Peyer's patch (tissue), 4 donors: ENCODE measurements around the gene TPBGL. TPM values are rescaled to one million over a fixed set of nuclear protein-coding genes. Genes with fewer than 3 reads are reported as not detected.

Experiments
- DNase-seq, 3 donors: peaks; one replicate each; pipeline ENCODE4 v3.0.0-alpha.2; 2017 to 2019
- H3K27ac ChIP-seq, 4 donors: fragments of 200-600 bp; sonication (generic); one replicate each; pipeline ENCODE4 v1.5.1; 2016 to 2019
- H3K27me3 ChIP-seq, 2 donors: fragments of 200-600 bp; sonication (generic); one replicate each; pipeline ENCODE4 v1.5.1; 2019
- H3K36me3 ChIP-seq, 3 donors: fragments of 200-600 bp; sonication (generic); one replicate each; pipeline ENCODE4 v1.5.1; 2016 to 2019
- H3K4me1 ChIP-seq, 4 donors: fragments of 200-600 bp; sonication (generic); one replicate each; pipeline ENCODE4 v1.5.1; 2016 to 2019
- H3K4me3 ChIP-seq, 4 donors: fragments of 200-600 bp; sonication (generic); 1 replicate in 3 of 4; 2 replicates in 1 of 4; pipeline ENCODE4 v1.5.1; 2016 to 2019; ENCODE audit warnings: mild to moderate bottlenecking in 1 of 4
- H3K9me3 ChIP-seq, 4 donors: fragments of 200-600 bp; sonication (generic); one replicate each; pipeline ENCODE4 v1.5.1; 2016 to 2019; ENCODE audit warnings: mild to moderate bottlenecking in 1 of 4
- POLR2A ChIP-seq, 2 donors: fragments of 450-650 bp; IDR thresholded peaks; one replicate each; pipeline ENCODE4 v1.5.1; 2017; ENCODE audit warnings: antibody characterized with exemption in 2 of 2, mild to moderate bottlenecking in 2 of 2, moderate library complexity in 2 of 2
- total RNA-seq, 4 donors: library from RNA; depleted of rRNA; stranded (reverse); fragments of >200 nt; gene quantifications; one replicate each; pipeline ENCODE4 v1.1.0, GENCODE V29; 2016
- TF ChIP-seq, protein P1 (sequence below), 6 experiments: fragments of 450-650 bp in 4 of 6; fragments of 200-600 bp in 2 of 6; sonication (generic) in 1 of 6; IDR thresholded peaks; one replicate each; pipeline ENCODE4 v1.5.1; 2017 to 2019; ENCODE audit warnings: antibody characterized with exemption in 6 of 6, mild to moderate bottlenecking in 3 of 6, moderate library complexity in 1 of 6

TPBGL gene
- total RNA-seq, 4 donors from 2014 or later: 0.35 TPM; not detected in 3

DNA sequence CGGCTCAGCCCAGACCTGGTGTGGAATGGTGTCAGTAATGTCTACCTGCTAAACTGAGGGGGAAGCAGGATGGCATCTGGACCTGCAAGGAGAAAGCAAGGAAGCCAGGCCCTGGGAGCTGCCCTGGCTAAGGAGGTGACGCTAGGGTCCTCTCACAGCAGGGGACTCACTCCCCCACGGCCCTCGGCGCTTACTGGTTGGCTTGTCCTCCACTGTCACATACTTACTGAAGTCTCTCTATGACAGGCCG is 48.9 kb downstream of the TPBGL start:
- H3K27ac ChIP-seq: no peak overlapping the region
- H3K36me3 ChIP-seq: peaks cover 0 to 39% (median 0%) of the 10 kb centered on the region in 3 donors
- no peak for DNase-seq
- no peak for TF ChIP-seq POLR2A (IDR thresholded peaks at IDR 0.05)
- TF ChIP-seq, protein P1, sequence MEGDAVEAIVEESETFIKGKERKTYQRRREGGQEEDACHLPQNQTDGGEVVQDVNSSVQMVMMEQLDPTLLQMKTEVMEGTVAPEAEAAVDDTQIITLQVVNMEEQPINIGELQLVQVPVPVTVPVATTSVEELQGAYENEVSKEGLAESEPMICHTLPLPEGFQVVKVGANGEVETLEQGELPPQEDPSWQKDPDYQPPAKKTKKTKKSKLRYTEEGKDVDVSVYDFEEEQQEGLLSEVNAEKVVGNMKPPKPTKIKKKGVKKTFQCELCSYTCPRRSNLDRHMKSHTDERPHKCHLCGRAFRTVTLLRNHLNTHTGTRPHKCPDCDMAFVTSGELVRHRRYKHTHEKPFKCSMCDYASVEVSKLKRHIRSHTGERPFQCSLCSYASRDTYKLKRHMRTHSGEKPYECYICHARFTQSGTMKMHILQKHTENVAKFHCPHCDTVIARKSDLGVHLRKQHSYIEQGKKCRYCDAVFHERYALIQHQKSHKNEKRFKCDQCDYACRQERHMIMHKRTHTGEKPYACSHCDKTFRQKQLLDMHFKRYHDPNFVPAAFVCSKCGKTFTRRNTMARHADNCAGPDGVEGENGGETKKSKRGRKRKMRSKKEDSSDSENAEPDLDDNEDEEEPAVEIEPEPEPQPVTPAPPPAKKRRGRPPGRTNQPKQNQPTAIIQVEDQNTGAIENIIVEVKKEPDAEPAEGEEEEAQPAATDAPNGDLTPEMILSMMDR (IDR thresholded peaks at IDR 0.05): no peak
- H3K27me3 ChIP-seq: no peaks in the 10 kb centered on the region
- H3K4me3 ChIP-seq: no peak overlapping the region
- H3K4me1 ChIP-seq: no peaks in the 10 kb centered on the region
- no peaks in the 10 kb centered on the region for H3K9me3 ChIP-seq

DNA sequence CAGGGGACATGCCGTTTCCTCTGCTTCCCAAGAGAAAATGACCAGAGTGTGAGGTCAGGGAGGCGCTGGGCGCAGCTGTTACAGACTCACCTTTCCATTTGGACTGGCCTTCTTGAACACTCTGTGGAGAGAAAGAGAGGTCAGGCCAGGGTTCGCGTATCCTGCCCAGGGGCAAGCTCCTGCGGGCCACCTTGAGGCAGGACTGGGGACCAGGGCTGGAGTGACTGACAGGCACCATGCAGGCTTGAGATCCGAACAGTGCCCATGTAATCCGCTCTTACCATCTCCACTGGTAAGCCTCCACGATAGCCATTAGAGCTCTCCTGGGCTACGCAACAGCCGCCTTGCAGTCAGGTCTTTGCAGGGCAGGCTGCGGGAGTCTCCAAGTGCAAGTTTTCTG is 49.3 kb downstream of the TPBGL start:
- Histone ChIP-seq H3K36me3 (peaks cover 0 to 34% (median 0%) of the 10 kb centered on the region in 3 donors), H3K27me3 (no peaks in the 10 kb centered on the region), H3K4me1 (no peaks in the 10 kb centered on the region), H3K27ac (no peak overlapping the region), H3K4me3 (no peak overlapping the region), H3K9me3 (no peaks in the 10 kb centered on the region)
- DNase-seq: no peak
- TF ChIP-seq POLR2A (IDR thresholded peaks at IDR 0.05): no peak
- TF ChIP-seq, protein P1 (IDR thresholded peaks at IDR 0.05): no peak

DNA sequence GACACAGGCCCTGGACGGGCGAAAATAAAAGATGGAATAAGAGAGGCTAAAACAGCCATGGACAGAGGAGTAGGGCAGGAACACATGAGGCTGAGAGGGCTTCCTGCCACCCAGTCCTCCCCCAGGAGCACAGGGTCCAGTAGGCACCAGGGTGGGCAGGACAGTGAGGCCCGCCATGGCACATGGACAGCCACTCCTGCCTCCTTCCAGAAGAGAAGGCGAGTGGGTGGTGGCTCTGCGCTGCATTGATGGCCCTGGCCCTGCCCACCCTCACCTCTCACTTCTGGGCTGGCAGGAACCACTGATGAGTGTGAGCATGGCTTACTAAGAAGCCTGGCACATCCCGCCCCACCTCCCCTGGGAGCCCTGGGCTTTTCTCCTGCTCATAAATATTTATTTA is 51.2 kb downstream of the TPBGL start:
- Histone ChIP-seq H3K27ac (no peak overlapping the region), H3K4me1 (no peaks in the 10 kb centered on the region), H3K36me3 (peaks cover 0 to 26% (median 0%) of the 10 kb centered on the region in 3 donors), H3K27me3 (no peaks in the 10 kb centered on the region), H3K4me3 (no peak overlapping the region), H3K9me3 (no peaks in the 10 kb centered on the region)
- DNase-seq: no peak
- no peak for TF ChIP-seq POLR2A (IDR thresholded peaks at IDR 0.05)
- TF ChIP-seq, protein P1 (IDR thresholded peaks at IDR 0.05): no peak

DNA sequence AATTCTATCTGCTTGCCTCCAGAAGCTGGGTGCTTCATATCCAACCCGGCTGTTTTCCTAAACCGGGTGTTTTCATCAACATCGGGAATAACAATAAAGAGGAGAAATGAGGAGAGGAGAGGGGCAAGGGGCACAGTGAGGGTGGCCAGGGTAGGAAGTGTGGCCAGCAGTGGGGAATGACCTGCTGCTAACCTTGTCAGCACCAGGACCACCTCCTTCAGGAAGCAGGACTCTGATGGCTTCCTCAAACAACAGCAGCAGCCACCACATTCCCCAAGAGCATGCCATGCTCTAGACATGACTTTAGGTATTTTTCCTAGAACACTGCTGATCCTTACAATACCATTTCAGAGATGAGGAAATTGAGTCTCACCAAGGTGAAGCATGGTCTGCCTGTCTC is 52.4 kb downstream of the TPBGL start:
- Histone ChIP-seq H3K36me3 (peaks cover 0 to 16% (median 0%) of the 10 kb centered on the region in 3 donors), H3K4me1 (no peaks in the 10 kb centered on the region), H3K27ac (no peak overlapping the region), H3K9me3 (no peaks in the 10 kb centered on the region), H3K4me3 (no peak overlapping the region), H3K27me3 (no peaks in the 10 kb centered on the region)
- TF ChIP-seq POLR2A (IDR thresholded peaks at IDR 0.05): no peak
- TF ChIP-seq, protein P1 (IDR thresholded peaks at IDR 0.05): no peak
- DNase-seq: no peak

Other genes with a start within 250 kb of the TPBGL start
- not detected for gene OR2AT4, start 143.9 kb upstream of the TPBGL start, total RNA-seq
- 100 to 1,000 TPM in 3 of 4 donors, 10 to 100 TPM in 1; 44.6 to 297 (median 208) TPM for gene SLCO2B1, start 89.7 kb upstream of the TPBGL start, total RNA-seq
- gene ARRB1, start 110.9 kb downstream of the TPBGL start, total RNA-seq: 100 to 1,000 TPM in 2 of 4 donors, 10 to 100 TPM in 2; 45.4 to 136 (median 90.6) TPM
- gene RPS3, start 158.7 kb downstream of the TPBGL start, total RNA-seq: 1,000 to 10,000 TPM in 1 of 4 donors, 100 to 1,000 TPM in 3; 505 to 1,121 (median 614) TPM
- 1 to 10 TPM in 1 of 4 donors, not detected in 3; 1.6 TPM for gene KLHL35, start 192.4 kb downstream of the TPBGL start, total RNA-seq